HG02798 (cell line): Measurements from ENCODE around the gene LYPD4.

Experiments used
- ATAC-seq: cut with Tn5 transposase; IDR thresholded peaks from one replicate; pipeline ENCODE4 v1.9.1; 2021; ENCODE audit warnings: mild to moderate bottlenecking; ENCODE audit not compliant: unreplicated experiment, poor library complexity

The LYPD4 gene

GRCh38 chr19:41844601-41845000 lies at the start of gene LYPD4:
Gene LYPD4 (minus strand): TSS chr19:41844683. CDS start chr19:41839285, 5,398 bp downstream.
- ATAC-seq = no peak

- ATAC-seq = no peak
Measured at GRCh38 chr19:41893899-41894298, 49.4 kb upstream of the LYPD4 start.

- no peak for ATAC-seq
Measured at GRCh38 chr19:41892173-41892902, 47.9 kb upstream of the LYPD4 start.

GRCh38 chr19:41890936-41891335 lies 46.5 kb upstream of the LYPD4 start:
- no peak for ATAC-seq

- ATAC-seq = no peak
Measured at GRCh38 chr19:41889896-41890295, 45.4 kb upstream of the LYPD4 start.

- no peak for ATAC-seq
Measured at GRCh38 chr19:41888926-41889325, 44.4 kb upstream of the LYPD4 start.

GRCh38 chr19:41887711-41888382 lies 43.4 kb upstream of the LYPD4 start:
- ATAC-seq = no peak

GRCh38 chr19:41886761-41887710 lies 42.6 kb upstream of the LYPD4 start:
- no peak for ATAC-seq

- peak; percentile 83 for ATAC-seq
Measured at GRCh38 chr19:41883821-41884733, 39.6 kb upstream of the LYPD4 start.

GRCh38 chr19:41883463-41883820 lies 39.0 kb upstream of the LYPD4 start:
- ATAC-seq = no peak

- peak; percentile 18 for ATAC-seq
Measured at GRCh38 chr19:41882568-41883462, 38.3 kb upstream of the LYPD4 start, which contains the start of gene ARHGEF1. Gene ARHGEF1 (plus strand): TSS chr19:41883184. CDS start chr19:41888083, 4,899 bp downstream.

- ATAC-seq = no peak
Measured at GRCh38 chr19:41880329-41880708, 35.8 kb upstream of the LYPD4 start.

GRCh38 chr19:41879670-41880328 lies 35.3 kb upstream of the LYPD4 start:
- no peak for ATAC-seq

- ATAC-seq = no peak
Measured at GRCh38 chr19:41879080-41879479, 34.6 kb upstream of the LYPD4 start.

GRCh38 chr19:41877916-41878905 lies 33.7 kb upstream of the LYPD4 start:
- no peak for ATAC-seq

GRCh38 chr19:41876847-41877832 lies 32.7 kb upstream of the LYPD4 start, which contains the start of gene CD79A:
Gene CD79A (plus strand): TSS chr19:41877279. CDS start chr19:41877305, 26 bp downstream.
- peak; percentile 72 for ATAC-seq
